IMR-90 (cell line): ENCODE measurements around the gene GNG11.

Experiments used
- CEBPB ChIP-seq: IDR thresholded peaks from 2 replicates; pipeline ENCODE4 v1.6.1; 2012; ENCODE audit warnings: low read depth, low read length, improper control_type of control experiment
- MAFK ChIP-seq: IDR thresholded peaks from 2 replicates; pipeline ENCODE4 v1.6.1; 2012; ENCODE audit warnings: low read depth, low read length, improper control_type of control experiment
- MXI1 ChIP-seq: IDR thresholded peaks from 2 replicates; pipeline ENCODE4 v1.6.1; 2012; ENCODE audit warnings: low read depth, mild to moderate bottlenecking, low read length, moderate library complexity, borderline replicate concordance
- NFE2L2 ChIP-seq: fragments of 150-350 bp; IDR thresholded peaks from 2 replicates; pipeline ENCODE4 v1.6.1; 2016; ENCODE audit warnings: low read depth, mild to moderate bottlenecking, low read length
- POLR2A ChIP-seq: IDR thresholded peaks from 2 replicates; pipeline ENCODE4 v1.6.1; 2012; ENCODE audit warnings: mild to moderate bottlenecking, low read depth, low read length
- RAD21 ChIP-seq: IDR thresholded peaks from 2 replicates; pipeline ENCODE4 v1.6.1; 2012; ENCODE audit warnings: low read length, improper control_type of control experiment
- RCOR1 ChIP-seq: IDR thresholded peaks from 2 replicates; pipeline ENCODE4 v1.6.1; 2012; ENCODE audit warnings: mild to moderate bottlenecking, low read length, improper control_type of control experiment; ENCODE audit not compliant: insufficient replicate concordance
- SMC3 ChIP-seq: fragments of 150-350 bp; IDR thresholded peaks from 2 replicates; pipeline ENCODE4 v1.6.1; 2016; ENCODE audit warnings: low read depth, mild to moderate bottlenecking, antibody characterized with exemption, low read length, moderate library complexity
- TF ChIP-seq, protein P1 (sequence below): conservative IDR thresholded peaks from 2 replicates; pipeline ENCODE4 v1.5.1; 2012; ENCODE audit warnings: mild to moderate bottlenecking, low read depth, low read length, improper control_type of control experiment
- TF ChIP-seq, protein P2 (sequence below): fragments of 150-350 bp; IDR thresholded peaks from 2 replicates; pipeline ENCODE4 v1.6.1; 2017; ENCODE audit warnings: mild to moderate bottlenecking, antibody characterized with exemption, low read length, low read depth

DNA sequence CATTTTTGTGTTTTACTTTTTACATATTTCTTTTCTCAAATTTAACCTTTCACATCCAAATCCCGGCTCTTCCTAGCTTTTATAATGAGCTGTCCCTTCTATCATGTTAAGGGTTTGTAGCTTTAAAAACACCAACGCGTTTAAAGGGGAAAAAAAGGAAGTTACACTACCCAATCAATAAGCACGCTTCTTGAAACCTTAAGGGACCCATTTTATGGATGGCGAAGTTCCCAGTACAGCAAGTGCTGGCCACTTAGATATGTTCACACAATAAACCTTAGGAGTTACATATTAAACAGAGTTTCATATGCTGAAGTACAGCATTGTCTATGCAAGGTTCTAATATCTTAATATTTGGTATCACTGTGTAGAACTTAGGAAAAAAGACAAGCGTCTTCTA, 1.8 kb downstream of the GNG11 start:
- TF ChIP-seq, protein P1, sequence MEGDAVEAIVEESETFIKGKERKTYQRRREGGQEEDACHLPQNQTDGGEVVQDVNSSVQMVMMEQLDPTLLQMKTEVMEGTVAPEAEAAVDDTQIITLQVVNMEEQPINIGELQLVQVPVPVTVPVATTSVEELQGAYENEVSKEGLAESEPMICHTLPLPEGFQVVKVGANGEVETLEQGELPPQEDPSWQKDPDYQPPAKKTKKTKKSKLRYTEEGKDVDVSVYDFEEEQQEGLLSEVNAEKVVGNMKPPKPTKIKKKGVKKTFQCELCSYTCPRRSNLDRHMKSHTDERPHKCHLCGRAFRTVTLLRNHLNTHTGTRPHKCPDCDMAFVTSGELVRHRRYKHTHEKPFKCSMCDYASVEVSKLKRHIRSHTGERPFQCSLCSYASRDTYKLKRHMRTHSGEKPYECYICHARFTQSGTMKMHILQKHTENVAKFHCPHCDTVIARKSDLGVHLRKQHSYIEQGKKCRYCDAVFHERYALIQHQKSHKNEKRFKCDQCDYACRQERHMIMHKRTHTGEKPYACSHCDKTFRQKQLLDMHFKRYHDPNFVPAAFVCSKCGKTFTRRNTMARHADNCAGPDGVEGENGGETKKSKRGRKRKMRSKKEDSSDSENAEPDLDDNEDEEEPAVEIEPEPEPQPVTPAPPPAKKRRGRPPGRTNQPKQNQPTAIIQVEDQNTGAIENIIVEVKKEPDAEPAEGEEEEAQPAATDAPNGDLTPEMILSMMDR: no peak
- TF ChIP-seq NFE2L2 (no peak), SMC3 (no peak), POLR2A (no peak), MAFK (no peak), RAD21 (no peak), MXI1 (no peak), CEBPB (no peak), RCOR1 (no peak)
- TF ChIP-seq, protein P2, sequence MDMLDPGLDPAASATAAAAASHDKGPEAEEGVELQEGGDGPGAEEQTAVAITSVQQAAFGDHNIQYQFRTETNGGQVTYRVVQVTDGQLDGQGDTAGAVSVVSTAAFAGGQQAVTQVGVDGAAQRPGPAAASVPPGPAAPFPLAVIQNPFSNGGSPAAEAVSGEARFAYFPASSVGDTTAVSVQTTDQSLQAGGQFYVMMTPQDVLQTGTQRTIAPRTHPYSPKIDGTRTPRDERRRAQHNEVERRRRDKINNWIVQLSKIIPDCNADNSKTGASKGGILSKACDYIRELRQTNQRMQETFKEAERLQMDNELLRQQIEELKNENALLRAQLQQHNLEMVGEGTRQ: no peak
